Measurements from ENCODE around the gene HEPHL1. TPM values are rescaled to one million over a fixed set of nuclear protein-coding genes. Genes with fewer than 3 reads are reported as not detected.

HEPHL1 gene
- total RNA-seq, 1 donor from 2014 or later: not detected

GRCh38 chr11:94032725-94033124, 11.6 kb downstream of the HEPHL1 start:
- H3K36me3 Mint-ChIP-seq (ENCODE audit: low read depth, unreplicated experiment): no peaks in the 10 kb centered on the region
- Histone ChIP-seq H3K36me3 (ENCODE audit: insufficient read depth, low read length) (no peaks in the 10 kb centered on the region), H3K79me2 (ENCODE audit: insufficient read depth, low read length) (no peaks in the 10 kb centered on the region), H3K4me3 (ENCODE audit: insufficient read depth, low read depth, low read length) (no peak overlapping the region), H3K9ac (ENCODE audit: low read length) (no peak overlapping the region), H3K27me3 (ENCODE audit: insufficient read depth, low read length) (peaks cover 2% of the 10 kb centered on the region), H3K9me3 (ENCODE audit: insufficient read depth, low read depth, low read length) (no peaks in the 10 kb centered on the region), H3K4me1 (ENCODE audit: insufficient read depth, low read length) (peaks cover 6% of the 10 kb centered on the region), H2AFZ (ENCODE audit: low read depth, low read length) (no peak overlapping the region), H3K4me2 (ENCODE audit: low read length) (no peak overlapping the region), H4K20me1 (ENCODE audit: insufficient read depth, low read length) (no peaks in the 10 kb centered on the region), H3K27ac (ENCODE audit: low read depth, low read length) (no peak overlapping the region)
- peaks cover 12% of the 10 kb centered on the region for H3K4me1 Mint-ChIP-seq (ENCODE audit: low read depth, unreplicated experiment)
- no peak overlapping the region for H3K27ac Mint-ChIP-seq (ENCODE audit: unreplicated experiment)
- FAIRE-seq (no peak), DNase-seq (ENCODE audit: low read depth) (no peak)
- TF ChIP-seq EZH2 (IDR thresholded peaks at IDR 0.05; ENCODE audit: insufficient read depth, low read length): no peak
- no peak for TF ChIP-seq CTCF (IDR thresholded peaks at IDR 0.05; ENCODE audit: insufficient read depth, low read depth, low read length)
- H3K4me3 Mint-ChIP-seq (ENCODE audit: unreplicated experiment): no peak overlapping the region
- H3K27me3 Mint-ChIP-seq (ENCODE audit: low read depth, unreplicated experiment): no peaks in the 10 kb centered on the region
- peaks cover 5% of the 10 kb centered on the region for H3K9me3 Mint-ChIP-seq (ENCODE audit: unreplicated experiment)

GRCh38 chr11:94034207-94034606, 13.1 kb downstream of the HEPHL1 start:
- Histone ChIP-seq H3K4me1 (ENCODE audit: insufficient read depth, low read length) (no peaks in the 10 kb centered on the region), H3K36me3 (ENCODE audit: insufficient read depth, low read length) (no peaks in the 10 kb centered on the region), H2AFZ (ENCODE audit: low read depth, low read length) (no peak overlapping the region), H3K27me3 (ENCODE audit: insufficient read depth, low read length) (peaks cover 2% of the 10 kb centered on the region), H3K4me2 (ENCODE audit: low read length) (no peak overlapping the region), H3K9ac (ENCODE audit: low read length) (no peak overlapping the region), H3K79me2 (ENCODE audit: insufficient read depth, low read length) (no peaks in the 10 kb centered on the region), H3K4me3 (ENCODE audit: insufficient read depth, low read depth, low read length) (no peak overlapping the region), H4K20me1 (ENCODE audit: insufficient read depth, low read length) (no peaks in the 10 kb centered on the region), H3K27ac (ENCODE audit: low read depth, low read length) (no peak overlapping the region), H3K9me3 (ENCODE audit: insufficient read depth, low read depth, low read length) (no peaks in the 10 kb centered on the region)
- Mint-ChIP-seq H3K9me3 (ENCODE audit: unreplicated experiment) (peaks cover 5% of the 10 kb centered on the region), H3K36me3 (ENCODE audit: low read depth, unreplicated experiment) (no peaks in the 10 kb centered on the region), H3K4me1 (ENCODE audit: low read depth, unreplicated experiment) (peaks cover 6% of the 10 kb centered on the region), H3K4me3 (ENCODE audit: unreplicated experiment) (no peak overlapping the region), H3K27ac (ENCODE audit: unreplicated experiment) (no peak overlapping the region), H3K27me3 (ENCODE audit: low read depth, unreplicated experiment) (no peaks in the 10 kb centered on the region)
- FAIRE-seq (no peak), DNase-seq (ENCODE audit: low read depth) (no peak)
- no peak for TF ChIP-seq CTCF (IDR thresholded peaks at IDR 0.05; ENCODE audit: insufficient read depth, low read depth, low read length)
- TF ChIP-seq EZH2 (IDR thresholded peaks at IDR 0.05; ENCODE audit: insufficient read depth, low read length): no peak

- Histone ChIP-seq H3K4me3 (ENCODE audit: insufficient read depth, low read depth, low read length) (no peak overlapping the region), H3K4me2 (ENCODE audit: low read length) (no peak overlapping the region), H3K9ac (ENCODE audit: low read length) (no peak overlapping the region), H3K27ac (ENCODE audit: low read depth, low read length) (no peak overlapping the region), H4K20me1 (ENCODE audit: insufficient read depth, low read length) (no peaks in the 10 kb centered on the region), H3K79me2 (ENCODE audit: insufficient read depth, low read length) (no peaks in the 10 kb centered on the region), H2AFZ (ENCODE audit: low read depth, low read length) (no peak overlapping the region), H3K4me1 (ENCODE audit: insufficient read depth, low read length) (no peaks in the 10 kb centered on the region), H3K27me3 (ENCODE audit: insufficient read depth, low read length) (peaks cover 2% of the 10 kb centered on the region), H3K36me3 (ENCODE audit: insufficient read depth, low read length) (no peaks in the 10 kb centered on the region), H3K9me3 (ENCODE audit: insufficient read depth, low read depth, low read length) (no peaks in the 10 kb centered on the region)
- Mint-ChIP-seq H3K4me3 (ENCODE audit: unreplicated experiment) (no peak overlapping the region), H3K27ac (ENCODE audit: unreplicated experiment) (no peak overlapping the region), H3K27me3 (ENCODE audit: low read depth, unreplicated experiment) (no peaks in the 10 kb centered on the region), H3K36me3 (ENCODE audit: low read depth, unreplicated experiment) (no peaks in the 10 kb centered on the region), H3K9me3 (ENCODE audit: unreplicated experiment) (peaks cover 5% of the 10 kb centered on the region), H3K4me1 (ENCODE audit: low read depth, unreplicated experiment) (peaks cover 6% of the 10 kb centered on the region)
- TF ChIP-seq CTCF (IDR thresholded peaks at IDR 0.05; ENCODE audit: insufficient read depth, low read depth, low read length): no peak
- DNase-seq (ENCODE audit: low read depth): no peak
- FAIRE-seq: no peak
These were observed 14.9 kb downstream of the HEPHL1 start for GRCh38 chr11:94036096-94036495.
